Thymus (tissue), 11 donors: Measurements from ENCODE around the gene SLC12A2. TPM values are rescaled to one million over a fixed set of nuclear protein-coding genes. Genes with fewer than 3 reads are reported as not detected.

Experiments
- DNase-seq, 9 donors: peaks; one replicate each; pipeline ENCODE4 v3.0.0-alpha.2; 2013; ENCODE audit warnings: low spot score in 9 of 9, low read depth in 6 of 9, missing footprints in 1 of 9
- H3K27ac ChIP-seq, 2 donors: one replicate each; pipeline ENCODE4 v1.5.1; 2013; ENCODE audit warnings: control low read depth in 1 of 2, low read depth in 1 of 2, low read length in 1 of 2, mild to moderate bottlenecking in 1 of 2, moderate library complexity in 1 of 2
- H3K27me3 ChIP-seq, 2 donors: one replicate each; pipeline ENCODE4 v1.5.1; 2013; ENCODE audit warnings: low read length in 1 of 2; ENCODE audit not compliant: control insufficient read depth in 2 of 2, insufficient read depth in 1 of 2
- H3K36me3 ChIP-seq, 2 donors: one replicate each; pipeline ENCODE4 v1.5.1; 2013; ENCODE audit warnings: low read length in 1 of 2, mild to moderate bottlenecking in 1 of 2, moderate library complexity in 1 of 2; ENCODE audit not compliant: control insufficient read depth in 2 of 2, insufficient read depth in 2 of 2
- H3K4me1 ChIP-seq, 2 donors: one replicate each; pipeline ENCODE4 v1.5.1; 2013; ENCODE audit warnings: low read length in 2 of 2; ENCODE audit not compliant: control insufficient read depth in 2 of 2, insufficient read depth in 2 of 2
- H3K4me3 ChIP-seq, 2 donors: one replicate each; pipeline ENCODE4 v1.5.1; 2013; ENCODE audit warnings: low read length in 2 of 2, control low read depth in 1 of 2, mild to moderate bottlenecking in 1 of 2
- H3K9me3 ChIP-seq, 2 donors: one replicate each; pipeline ENCODE4 v1.5.1; 2013; ENCODE audit warnings: low read length in 1 of 2, mild to moderate bottlenecking in 1 of 2; ENCODE audit not compliant: control insufficient read depth in 2 of 2, insufficient read depth in 1 of 2
- WGBS: extraction: QIAGEN DNeasy Blood & Tissue Kit; methylation state at CpG from one replicate; pipeline ENCODE4 v1.1.7; 2013; 5-methylcytosine and 5-hydroxymethylcytosine counted together
- polyA plus RNA-seq: library from polyadenylated mRNA; stranded (reverse); fragments of 200-250 nt; gene quantifications from one replicate; pipeline ENCODE4 v1.2.3, GENCODE V29; 2013
- total RNA-seq: library from RNA; stranded (reverse); fragments of 120-200 nt; gene quantifications from one replicate; pipeline ENCODE4 v1.2.4, GENCODE V29; 2013
- donor health status: healthy.

SLC12A2 gene
- total and polyA plus RNA-seq, 2 donors: 3.8 to 13.6 TPM

DNA sequence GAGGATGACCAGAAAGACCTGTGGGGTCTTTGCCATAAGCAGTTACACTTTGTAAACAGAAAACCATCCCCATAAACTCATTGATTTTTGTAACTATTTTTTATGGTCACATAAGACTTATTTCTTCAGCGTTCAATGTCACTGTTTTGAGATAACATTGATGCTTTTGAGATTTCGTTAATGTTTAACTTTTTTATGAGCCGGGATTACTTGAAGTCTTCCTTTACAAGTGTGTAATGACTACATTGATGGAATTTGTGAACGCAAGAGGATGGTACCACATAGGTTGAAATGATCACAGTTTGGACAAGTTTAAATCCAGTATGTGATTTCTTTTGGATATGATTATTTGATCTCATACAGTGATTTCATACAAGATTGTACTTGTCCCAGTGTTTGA is 1.8 kb downstream of the SLC12A2 start:
- WGBS: 86% methylated on average over 4 of the region's 4 CpGs
- Histone ChIP-seq H3K4me1 (peaks cover 6 to 12% of the 10 kb centered on the region in 2 donors), H3K9me3 (no peaks in the 10 kb centered on the region), H3K27ac (no peak overlapping the region), H3K4me3 (peak overlapping the region; percentile 73 to 85), H3K36me3 (peaks cover 0 to 4% of the 10 kb centered on the region in 2 donors), H3K27me3 (peaks cover 0 to 3% of the 10 kb centered on the region in 2 donors)
- no peak for DNase-seq

DNA sequence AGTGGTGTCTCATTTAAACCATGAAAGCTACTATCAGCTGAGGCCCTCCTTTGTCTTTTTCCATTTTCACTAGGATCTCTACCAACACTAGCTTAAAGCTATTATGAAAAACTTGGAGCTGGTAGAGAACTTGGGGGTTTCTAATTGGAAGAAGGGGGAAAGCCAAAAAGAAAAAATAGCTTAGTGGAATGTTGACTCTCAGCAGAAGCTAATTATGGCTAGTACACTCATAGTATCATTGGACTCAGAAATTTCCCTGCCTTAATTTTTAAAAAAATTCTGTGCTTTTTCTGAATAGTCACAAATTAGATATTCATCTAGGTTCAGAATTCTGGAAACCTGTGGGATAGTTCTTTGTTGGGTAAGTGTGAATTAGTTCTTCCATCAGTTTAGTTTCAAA is 8.0 kb downstream of the SLC12A2 start:
- Histone ChIP-seq H3K36me3 (no peaks in the 10 kb centered on the region), H3K27me3 (no peaks in the 10 kb centered on the region), H3K27ac (no peak overlapping the region), H3K4me1 (no peaks in the 10 kb centered on the region), H3K4me3 (no peak overlapping the region), H3K9me3 (no peaks in the 10 kb centered on the region)
- no peak for DNase-seq

DNA sequence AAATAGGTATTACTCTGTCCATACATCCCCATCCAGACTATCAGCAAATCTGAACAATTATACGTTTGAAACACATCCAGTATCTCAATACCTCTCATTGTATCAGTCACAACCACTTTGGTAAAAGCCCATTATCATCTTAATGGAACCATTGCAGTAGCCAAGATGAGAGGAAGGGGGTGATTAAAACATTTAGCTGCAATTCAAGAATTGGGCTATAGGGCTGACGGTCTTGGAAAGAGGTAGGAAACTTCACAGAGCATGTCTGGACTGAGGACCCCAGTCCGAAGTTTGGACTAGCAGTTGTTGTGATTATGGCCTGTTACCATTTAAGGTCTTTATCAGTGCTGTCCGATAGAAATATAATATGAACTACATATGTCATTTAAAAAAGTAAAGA is 8.6 kb downstream of the SLC12A2 start:
- DNase-seq: no peak
- over 99% methylated on average over 4 of the region's 4 CpGs for WGBS
- H3K4me1 ChIP-seq: no peaks in the 10 kb centered on the region
- no peaks in the 10 kb centered on the region for H3K9me3 ChIP-seq
- no peaks in the 10 kb centered on the region for H3K36me3 ChIP-seq
- no peak overlapping the region for H3K27ac ChIP-seq
- H3K27me3 ChIP-seq: no peaks in the 10 kb centered on the region
- H3K4me3 ChIP-seq: no peak overlapping the region

DNA sequence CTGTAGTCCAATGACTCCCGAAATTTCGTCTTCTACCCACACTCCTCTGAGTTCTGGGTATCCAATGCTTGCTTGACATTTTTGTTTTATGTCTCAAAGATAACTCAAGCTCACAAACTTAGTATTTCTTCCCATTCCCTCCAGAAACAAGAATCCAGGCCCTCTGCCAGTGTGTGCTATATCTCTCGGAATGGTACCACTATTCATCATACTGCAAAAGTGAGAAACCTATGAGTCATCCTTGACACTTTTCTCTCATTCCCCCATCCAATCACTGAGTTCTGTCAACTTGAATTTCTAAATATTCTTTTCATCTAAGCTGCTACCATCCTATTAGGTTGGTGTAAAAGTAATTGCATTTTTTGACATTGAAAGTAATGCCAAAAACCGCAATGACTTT is 9.8 kb downstream of the SLC12A2 start:
- H3K4me1 ChIP-seq: no peaks in the 10 kb centered on the region
- H3K9me3 ChIP-seq: no peaks in the 10 kb centered on the region
- H3K36me3 ChIP-seq: no peaks in the 10 kb centered on the region
- no peaks in the 10 kb centered on the region for H3K27me3 ChIP-seq
- no peak overlapping the region for H3K27ac ChIP-seq
- DNase-seq: no peak
- H3K4me3 ChIP-seq: no peak overlapping the region
- whole genome bisulfite sequencing: 98% methylated on average over 4 of the region's 4 CpGs

DNA sequence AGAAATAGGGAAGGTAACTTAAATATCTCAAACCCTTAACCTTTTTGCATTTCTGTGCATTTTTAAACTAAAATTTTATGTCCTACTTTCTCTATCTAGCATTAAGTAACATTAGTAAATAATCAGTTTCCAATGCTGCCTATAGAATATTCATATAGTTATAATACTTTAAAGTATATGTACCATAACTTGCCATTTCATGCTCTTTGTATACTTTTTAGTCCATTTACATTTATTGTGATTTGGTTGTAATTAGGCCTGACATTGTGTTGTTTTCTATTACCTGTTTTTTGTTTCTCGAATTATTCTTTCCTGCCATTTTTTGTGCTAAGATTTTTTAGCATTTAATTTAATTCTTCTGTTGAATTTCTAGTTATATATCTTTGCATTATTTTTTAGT is 13.7 kb downstream of the SLC12A2 start:
- no peak for DNase-seq
- H3K9me3 ChIP-seq: no peaks in the 10 kb centered on the region
- no peak overlapping the region for H3K27ac ChIP-seq
- H3K4me1 ChIP-seq: no peaks in the 10 kb centered on the region
- H3K36me3 ChIP-seq: no peaks in the 10 kb centered on the region
- no peak overlapping the region for H3K4me3 ChIP-seq
- H3K27me3 ChIP-seq: no peaks in the 10 kb centered on the region
- 97% methylated on average over 1 of the region's 1 CpG for WGBS

DNA sequence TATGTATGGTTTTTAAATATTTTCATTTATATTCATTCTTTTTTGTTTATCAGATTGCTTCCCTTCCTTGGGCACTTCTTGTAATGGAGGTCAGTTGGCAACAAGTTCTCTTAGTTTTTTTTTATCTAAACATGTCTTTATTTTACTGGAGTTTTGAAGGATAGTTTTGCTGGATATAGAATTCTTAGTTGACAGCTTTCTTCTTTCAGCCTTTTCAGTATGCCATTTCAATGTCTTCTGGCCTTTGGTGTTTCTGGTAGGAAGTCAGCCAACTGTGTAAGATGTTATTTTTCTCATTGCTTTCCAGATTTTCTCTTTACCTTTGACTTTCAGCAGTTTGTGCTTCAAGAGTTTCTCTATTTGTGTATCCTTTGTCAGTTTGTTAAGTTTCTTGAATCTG is 14.2 kb downstream of the SLC12A2 start:
- Histone ChIP-seq H3K9me3 (no peaks in the 10 kb centered on the region), H3K27ac (no peak overlapping the region), H3K4me3 (no peak overlapping the region), H3K36me3 (no peaks in the 10 kb centered on the region), H3K27me3 (no peaks in the 10 kb centered on the region), H3K4me1 (no peaks in the 10 kb centered on the region)
- DNase-seq: no peak

DNA sequence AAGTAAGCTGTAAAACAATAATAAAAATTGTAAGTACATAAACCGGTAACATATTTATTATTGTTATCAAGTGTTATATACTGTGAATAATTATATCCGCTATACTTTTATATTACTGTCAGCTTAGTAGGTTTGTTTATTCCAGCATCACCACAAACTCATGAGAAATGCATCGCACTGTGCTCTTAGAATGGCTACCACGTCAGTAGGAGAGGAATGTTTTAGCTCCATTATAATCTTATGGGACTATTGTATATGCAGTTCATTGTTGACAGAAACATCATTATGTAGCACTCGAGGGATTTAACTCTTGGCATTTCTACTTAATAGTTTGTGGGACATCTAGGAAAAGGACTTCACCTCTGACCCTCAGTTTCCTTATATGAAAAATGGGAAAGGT is 16.4 kb downstream of the SLC12A2 start:
- Histone ChIP-seq H3K4me1 (no peaks in the 10 kb centered on the region), H3K36me3 (no peaks in the 10 kb centered on the region), H3K9me3 (no peaks in the 10 kb centered on the region), H3K27ac (no peak overlapping the region), H3K27me3 (no peaks in the 10 kb centered on the region), H3K4me3 (no peak overlapping the region)
- DNase-seq: no peak
- 99% methylated on average over 5 of the region's 5 CpGs for WGBS

DNA sequence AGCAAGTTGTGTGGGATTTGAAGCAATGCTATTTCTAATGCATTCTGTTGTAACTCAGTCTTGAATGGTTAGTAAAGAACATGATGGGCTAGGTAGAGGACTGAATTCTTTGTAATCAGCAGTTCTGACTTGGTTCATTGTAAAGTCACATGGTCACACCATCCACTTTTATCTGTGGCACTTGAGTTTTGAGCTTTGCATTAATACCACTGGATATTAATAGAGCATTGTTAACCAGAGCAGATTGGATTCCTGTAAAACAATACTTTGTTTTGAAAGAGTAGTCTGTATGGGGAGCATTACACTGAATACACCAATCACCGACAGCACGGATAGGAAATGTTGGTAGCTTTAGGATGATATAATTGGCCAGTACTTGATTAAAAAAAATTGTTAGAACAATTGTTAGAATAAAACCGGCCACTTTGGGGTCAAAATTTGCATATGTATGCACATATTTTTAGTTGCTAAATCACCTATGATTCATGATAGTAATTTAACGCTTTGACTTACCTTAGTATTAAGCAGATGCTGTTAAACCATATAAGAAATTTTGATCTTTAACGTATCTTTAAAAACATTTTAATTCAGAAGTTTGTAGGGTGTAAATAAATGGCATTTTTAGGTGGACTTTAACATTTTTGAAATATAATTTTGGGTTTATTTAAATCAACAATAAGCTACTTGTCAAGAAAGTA is 17.4 kb downstream of the SLC12A2 start:
- whole genome bisulfite sequencing: 97% methylated on average over 5 of the region's 5 CpGs

DNA sequence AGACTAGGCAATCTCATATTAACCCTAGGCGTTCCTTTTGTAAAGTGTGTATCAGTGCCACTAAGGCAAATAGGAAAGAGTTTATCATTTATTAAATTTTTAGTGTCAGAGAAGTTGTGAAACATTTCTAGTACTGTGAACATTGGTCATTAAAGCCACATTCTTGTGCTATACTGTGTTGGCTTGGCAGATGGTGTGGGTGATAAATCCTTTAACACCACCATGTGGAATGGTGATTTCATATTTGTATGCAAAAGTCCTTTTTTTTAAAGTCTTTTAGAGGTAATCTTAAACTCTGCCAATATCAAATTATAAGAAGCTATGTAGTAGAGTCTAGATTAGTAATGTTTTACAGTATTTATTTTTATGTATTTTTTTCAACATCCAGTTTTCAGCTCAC is 18.1 kb downstream of the SLC12A2 start:
- Histone ChIP-seq H3K4me1 (no peaks in the 10 kb centered on the region), H3K27me3 (no peaks in the 10 kb centered on the region), H3K4me3 (no peak overlapping the region), H3K36me3 (no peaks in the 10 kb centered on the region), H3K27ac (no peak overlapping the region), H3K9me3 (no peaks in the 10 kb centered on the region)
- 91% methylated on average over 1 of the region's 1 CpG for WGBS
- DNase-seq: no peak

More for the DNA sequence above, 17.4 kb downstream of the SLC12A2 start:
- Histone ChIP-seq H3K36me3 (no peaks in the 10 kb centered on the region), H3K27ac (no peak overlapping the region), H3K27me3 (no peaks in the 10 kb centered on the region), H3K4me1 (no peaks in the 10 kb centered on the region), H3K9me3 (no peaks in the 10 kb centered on the region), H3K4me3 (no peak overlapping the region)
- DNase-seq: no peak

DNA sequence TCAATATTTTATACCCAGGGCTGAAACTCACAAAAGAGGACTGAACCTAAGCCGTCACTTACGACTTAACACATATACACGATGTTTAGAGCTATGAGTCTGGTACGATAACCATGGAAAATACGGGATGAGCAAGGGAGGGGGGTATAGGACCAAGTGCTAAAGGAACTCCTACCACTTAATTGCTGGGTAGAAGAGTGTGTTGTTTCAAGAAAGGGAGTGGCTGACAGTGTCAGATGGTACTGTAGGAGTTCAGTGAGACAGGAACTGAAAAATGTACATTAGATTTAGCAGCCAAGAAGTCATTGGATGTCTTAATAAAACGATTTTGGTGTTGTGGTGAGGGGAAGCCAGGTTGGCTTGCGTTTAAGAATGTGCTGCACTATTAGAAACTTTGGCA is 21.6 kb downstream of the SLC12A2 start:
- Histone ChIP-seq H3K27ac (no peak overlapping the region), H3K36me3 (no peaks in the 10 kb centered on the region), H3K4me3 (no peak overlapping the region), H3K27me3 (no peaks in the 10 kb centered on the region), H3K4me1 (no peaks in the 10 kb centered on the region), H3K9me3 (no peaks in the 10 kb centered on the region)
- no peak for DNase-seq
- 96% methylated on average over 7 of the region's 7 CpGs for WGBS
